NCI-H1417 (cell line): Measurements from ENCODE around the gene SEMA4F.
"Not testable (repeated sequence)": the region's sequence is repeated elsewhere in the genome, so short reads cannot be mapped to it uniquely, and the experiment has no call there.

ENCODE experiments used
- DNase-seq, 3 experiments: peaks; one replicate each; lab custom pipeline; 2025; lab: John Stamatoyannopoulos, UW

Gene SEMA4F

GRCh38 chr2:74653985-74654882 is at the start of gene SEMA4F:
SEMA4F (plus strand) TSS chr2:74654247; CDS start chr2:74654377, 130 bp downstream.
- peak; percentile 92 to 100 (median 99) for DNase-seq

- no peak for DNase-seq
Measured at GRCh38 chr2:74606927-74607326, 47.1 kb upstream of the SEMA4F start.

GRCh38 chr2:74617122-74617521 is 36.9 kb upstream of the SEMA4F start:
- no peak for DNase-seq

GRCh38 chr2:74618410-74619083 is 35.5 kb upstream of the SEMA4F start:
- no peak for DNase-seq

GRCh38 chr2:74619651-74620297 is 34.3 kb upstream of the SEMA4F start:
- no peak for DNase-seq

- DNase-seq: no peak
Measured at GRCh38 chr2:74620671-74621070, 33.4 kb upstream of the SEMA4F start.

GRCh38 chr2:74625658-74626425 is 28.2 kb upstream of the SEMA4F start:
- no peak for DNase-seq

GRCh38 chr2:74628538-74629105 is 25.4 kb upstream of the SEMA4F start:
- DNase-seq: no peak

GRCh38 chr2:74630454-74630853 is 23.6 kb upstream of the SEMA4F start:
- not testable (repeated sequence) for DNase-seq

GRCh38 chr2:74632209-74632938 is 21.7 kb upstream of the SEMA4F start:
- no peak for DNase-seq

- no peak for DNase-seq
Measured at GRCh38 chr2:74632939-74633312, 21.1 kb upstream of the SEMA4F start.

- peak in 1 of 3 experiments; percentile 26 for DNase-seq
Measured at GRCh38 chr2:74639550-74639949, 14.5 kb upstream of the SEMA4F start.

- DNase-seq: no peak
Measured at GRCh38 chr2:74645344-74645743, 8.7 kb upstream of the SEMA4F start.

GRCh38 chr2:74646201-74646600 is 7.8 kb upstream of the SEMA4F start:
- DNase-seq: no peak

- no peak for DNase-seq
Measured at GRCh38 chr2:74646834-74647482, 7.1 kb upstream of the SEMA4F start.

- no peak for DNase-seq
Measured at GRCh38 chr2:74648009-74648443, 6.0 kb upstream of the SEMA4F start, which contains the start of gene M1AP. M1AP (minus strand) TSS chr2:74648330; CDS start chr2:74640275, 8,055 bp downstream.

- DNase-seq: no peak
Measured at GRCh38 chr2:74653589-74653984, 460 bp upstream of the SEMA4F start.

- DNase-seq: no peak
Measured at GRCh38 chr2:74655579-74655978, 1.5 kb downstream of the SEMA4F start.

GRCh38 chr2:74658516-74658915 is 4.5 kb downstream of the SEMA4F start:
- DNase-seq: no peak

GRCh38 chr2:74659462-74659861 is 5.4 kb downstream of the SEMA4F start:
- DNase-seq: no peak
